Stimulated activated CD8-positive, alpha-beta memory T cell treated with anti-CD3 and anti-CD28 coated beads, Interleukin-15, amount 100 ng/mL, for 4 hours (primary cell): ENCODE data around the gene NDOR1.

Experiments used
- DNase-seq, 2 donors: peaks; one replicate each; pipeline ENCODE4 v3.0.0-alpha.2; 2020; ENCODE audit warnings: low read depth in 2 of 2

The NDOR1 gene

GRCh38 chr9:137220317-137221094 is 15.0 kb downstream of the NDOR1 start:
- no peak for DNase-seq

GRCh38 chr9:137221095-137221505 is 15.6 kb downstream of the NDOR1 start:
- DNase-seq, result no peak

- no peak for DNase-seq
Observed at GRCh38 chr9:137221506-137222111, 16.1 kb downstream of the NDOR1 start.

- DNase-seq, result no peak
Observed at GRCh38 chr9:137222190-137223077, 16.9 kb downstream of the NDOR1 start, which contains the start of gene RNF208. RNF208 (minus strand) TSS chr9:137222240; CDS start chr9:137221212, 1,028 bp downstream.

- DNase-seq, result peak; percentile 95 to 98
Observed at GRCh38 chr9:137223078-137223970, 17.8 kb downstream of the NDOR1 start.

GRCh38 chr9:137224830-137225694 is 19.6 kb downstream of the NDOR1 start, which contains the start of gene CYSRT1:
CYSRT1 (plus strand) TSS chr9:137225174; CDS start chr9:137225622, 448 bp downstream.
- DNase-seq, result no peak

GRCh38 chr9:137225699-137226331 is 20.3 kb downstream of the NDOR1 start:
- DNase-seq, result no peak

- no peak for DNase-seq
Observed at GRCh38 chr9:137226338-137227053, 21.0 kb downstream of the NDOR1 start.

GRCh38 chr9:137227054-137227852 is 21.8 kb downstream of the NDOR1 start, which contains the start of gene RNF224:
RNF224 (plus strand) TSS chr9:137227502; CDS start chr9:137228336, 834 bp downstream.
- peak; percentile 58 to 62 for DNase-seq

- DNase-seq, result no peak
Observed at GRCh38 chr9:137227853-137228505, 22.5 kb downstream of the NDOR1 start.

- no peak for DNase-seq
Observed at GRCh38 chr9:137228506-137228967, 23.0 kb downstream of the NDOR1 start.

- no peak for DNase-seq
Observed at GRCh38 chr9:137228968-137229896, 23.7 kb downstream of the NDOR1 start.

- DNase-seq, result no peak
Observed at GRCh38 chr9:137229903-137230704, 24.6 kb downstream of the NDOR1 start.

- no peak for DNase-seq
Observed at GRCh38 chr9:137230705-137231371, 25.3 kb downstream of the NDOR1 start, which contains the start of gene SLC34A3. SLC34A3 (plus strand) TSS chr9:137230901; CDS start chr9:137231703, 802 bp downstream.
